Measurements from ENCODE around the gene PFDN2.

The PFDN2 gene

GRCh38 chr1:161131523-161132409, 13.9 kb upstream of the PFDN2 start:
- ChIA-PET CTCF (interaction anchor here (0.9 to 1.4 kb wide), 2 partner anchors 34 kb away, joined by 3 to 4 read pairs; partner anchors contain the start of gene PPOX), POLR2A (interaction anchor here (0.7 to 3.8 kb wide), 10 partner anchors 10 to 111 kb away, joined by 3 to 28 read pairs (median 10); partner anchors contain the start of genes F11R, NIT1, PFDN2 and PPOX)
- Histone ChIP-seq H3K9me3 (ENCODE audit: control insufficient read depth, insufficient read depth, low read depth, low read length) (no peaks in the 10 kb centered on the region), H3K36me3 (ENCODE audit: control insufficient read depth in 2 of 2, insufficient read depth in 1 of 2, low read length in 2 of 2) (peaks cover 0 to 42% of the 10 kb centered on the region in 2 experiments; a peak in 2 of 3 replicates), H3K4me1 (ENCODE audit: control insufficient read depth, insufficient read depth, low read length) (0 out of 2 replicates have a peak, but pooled peaks cover 2% of the 10 kb centered on the region), H3K4me3 (ENCODE audit: low read depth, low read length) (peak overlapping the region; percentile 84), H3K27ac (ENCODE audit: extremely low read depth, low read depth, low read length) (peak overlapping the region; percentile 91)
- TF ChIP-seq ZNF184 (tag by site-specific recombination; IDR thresholded peaks at IDR 0.05) (no peak), GFI1B (tag by site-specific recombination; IDR thresholded peaks at IDR 0.05) (no peak), ZNF600 (tag by site-specific recombination; IDR thresholded peaks at IDR 0.05) (0 out of 2 replicates have a peak, but pooled peaks have one; percentile 9), ZNF354C (tag by site-specific recombination; IDR thresholded peaks at IDR 0.05; ENCODE audit: borderline replicate concordance, low read depth) (no peak), ZSCAN16 (tag by site-specific recombination; IDR thresholded peaks at IDR 0.05) (no peak), ZNF280C (tag by site-specific recombination; IDR thresholded peaks at IDR 0.05) (no peak), KLF10 (tag by site-specific recombination; IDR thresholded peaks at IDR 0.05) (no peak), ZNF639 (tag by site-specific recombination; IDR thresholded peaks at IDR 0.05) (no peak; the same call in 1 of the 2 replicates), ZSCAN5A (tag by site-specific recombination; IDR thresholded peaks at IDR 0.05) (0 out of 2 replicates have a peak, but pooled peaks have one; percentile 52), ZNF335 (tag by site-specific recombination; conservative IDR thresholded peaks at IDR 0.05) (peak; percentile 33), ZNF645 (tag by site-specific recombination; IDR thresholded peaks at IDR 0.05) (peak; percentile 88; the same call in 1 of the 2 replicates), ZNF274 (IDR thresholded peaks at IDR 0.05; ENCODE audit: low read length) (no peak), ZNF274 (tag by site-specific recombination; IDR thresholded peaks at IDR 0.05; ENCODE audit: borderline replicate concordance) (no peak), KLF7 (tag by site-specific recombination; IDR thresholded peaks at IDR 0.05; ENCODE audit: borderline replicate concordance) (no peak), MYNN (tag by site-specific recombination; IDR thresholded peaks at IDR 0.05; ENCODE audit: borderline replicate concordance) (no peak), PRDM4 (tag by site-specific recombination; IDR thresholded peaks at IDR 0.05) (no peak; the same call in 1 of the 2 replicates), BCL11A (tag by site-specific recombination; IDR thresholded peaks at IDR 0.05; ENCODE audit: low read depth) (no peak), ZNF341 (tag by site-specific recombination; IDR thresholded peaks at IDR 0.05; ENCODE audit: low read depth) (peak; percentile 50), ZNF660 (tag by site-specific recombination; IDR thresholded peaks at IDR 0.05) (no peak), ZNF311 (tag by site-specific recombination; IDR thresholded peaks at IDR 0.05; ENCODE audit: borderline replicate concordance) (no peak), GLI2 (tag by site-specific recombination; IDR thresholded peaks at IDR 0.05; ENCODE audit: borderline replicate concordance, low read depth) (no peak), ZEB2 (tag by site-specific recombination; IDR thresholded peaks at IDR 0.05) (no peak), YY1 (tag by site-specific recombination; IDR thresholded peaks at IDR 0.05) (no peak), ZNF610 (tag by site-specific recombination; IDR thresholded peaks at IDR 0.05; ENCODE audit: borderline replicate concordance) (0 out of 2 replicates have a peak, but pooled peaks have one; percentile 66), ZNF747 (tag by site-specific recombination; IDR thresholded peaks at IDR 0.05) (no peak; the same call in 1 of the 2 replicates), ZNF768 (tag by site-specific recombination; IDR thresholded peaks at IDR 0.05) (no peak), BCL6B (tag by site-specific recombination; IDR thresholded peaks at IDR 0.05) (no peak)

Measured in HEK293 (cell line).